K562 (cell line): ENCODE results near the gene NASP. TPM values are rescaled to one million over a fixed set of nuclear protein-coding genes. Genes with fewer than 3 reads are reported as not detected.

Source experiments
- CEBPB ChIP-seq: fragments of 450-650 bp; IDR thresholded peaks from 2 replicates; pipeline ENCODE4 v1.6.1; 2016; ENCODE audit warnings: missing genetic modification characterization, missing compliant biosample characterization
- CEBPG ChIP-seq, 3 experiments: fragments of 200-800 bp in 1 of 3; sonication (Bioruptor generic) in 1 of 3; sonication (generic) in 1 of 3; formaldehyde crosslinking in 1 of 3; IDR thresholded peaks in 2 of 3; conservative IDR thresholded peaks in 1 of 3; 2 replicates each; pipeline versions ENCODE4 v1.6.1 to v1.8.0; 2016 to 2022; ENCODE audit warnings: missing compliant biosample characterization in 2 of 3, missing genetic modification characterization in 2 of 3, mild to moderate bottlenecking in 1 of 3, missing genetic modification reagents in 1 of 3
- DIDO1 ChIP-seq: fragments of 450-650 bp; IDR thresholded peaks from 2 replicates; pipeline ENCODE4 v1.6.1; 2016; ENCODE audit warnings: low read depth, missing biosample characterization, missing genetic modification characterization
- ILK ChIP-seq: fragments of 450-650 bp; IDR thresholded peaks from 2 replicates; pipeline ENCODE4 v1.6.1; 2016; ENCODE audit warnings: missing genetic modification characterization, low read depth, mild to moderate bottlenecking, missing compliant biosample characterization, moderate library complexity, borderline replicate concordance
- MAFG ChIP-seq: fragments of 450-650 bp; conservative IDR thresholded peaks from 2 replicates; pipeline ENCODE4 v1.6.1; 2016; ENCODE audit warnings: missing genetic modification characterization, missing compliant biosample characterization
- ZNF384 ChIP-seq: IDR thresholded peaks from 2 replicates; pipeline ENCODE4 v1.6.1; 2012; ENCODE audit warnings: low read depth, low read length, improper control_type of control experiment
- ZNF778 ChIP-seq: fragments of 450-650 bp; formaldehyde crosslinking; IDR thresholded peaks from 2 replicates; pipeline ENCODE4 v1.4.0; 2020; ENCODE audit warnings: mild to moderate bottlenecking, moderate library complexity
- polyA plus RNA-seq, 8 experiments: library from polyadenylated mRNA; depleted of rRNA in 4 of 8; stranded (reverse) in 5 of 8; unstranded in 3 of 8; fragments of >200 nt; fragmentation: Nextera tagmentation in 2 of 8; fragmentation: Illumina TruSeq in 1 of 8; extraction: Ambion mirVana in 2 of 8; extraction: Trizol in 1 of 8; gene quantifications; 2 replicates each; pipeline versions ENCODE4 v1.2.1 to v1.2.3, GENCODE V29; 2011 to 2014; ENCODE audit warnings: inconsistent platforms in 1 of 8, missing spikeins in 1 of 8
- total RNA-seq, 7 experiments: library from RNA; depleted of rRNA in 6 of 7; stranded (reverse); fragments of >200 nt in 6 of 7; fragmentation: Illumina TruSeq in 2 of 7; extraction: Trizol in 2 of 7; gene quantifications; 2 replicates each; pipeline versions ENCODE4 v1.2.1 to v1.2.3, GENCODE V29; 2011 to 2021; ENCODE audit warnings: low replicate concordance in 1 of 7
- TF ChIP-seq, protein P1 (sequence below): sonication (generic); formaldehyde crosslinking; IDR thresholded peaks from 2 replicates; pipeline ENCODE4 v1.8.0; 2023; ENCODE audit warnings: mild to moderate bottlenecking, missing genetic modification reagents

Gene NASP
- total and polyA plus RNA-seq, 9 of the 15 experiments (the other 6 are each of a cell fraction or from before 2014, with no cell fraction given): 199 to 578 (median 419) TPM

DNA sequence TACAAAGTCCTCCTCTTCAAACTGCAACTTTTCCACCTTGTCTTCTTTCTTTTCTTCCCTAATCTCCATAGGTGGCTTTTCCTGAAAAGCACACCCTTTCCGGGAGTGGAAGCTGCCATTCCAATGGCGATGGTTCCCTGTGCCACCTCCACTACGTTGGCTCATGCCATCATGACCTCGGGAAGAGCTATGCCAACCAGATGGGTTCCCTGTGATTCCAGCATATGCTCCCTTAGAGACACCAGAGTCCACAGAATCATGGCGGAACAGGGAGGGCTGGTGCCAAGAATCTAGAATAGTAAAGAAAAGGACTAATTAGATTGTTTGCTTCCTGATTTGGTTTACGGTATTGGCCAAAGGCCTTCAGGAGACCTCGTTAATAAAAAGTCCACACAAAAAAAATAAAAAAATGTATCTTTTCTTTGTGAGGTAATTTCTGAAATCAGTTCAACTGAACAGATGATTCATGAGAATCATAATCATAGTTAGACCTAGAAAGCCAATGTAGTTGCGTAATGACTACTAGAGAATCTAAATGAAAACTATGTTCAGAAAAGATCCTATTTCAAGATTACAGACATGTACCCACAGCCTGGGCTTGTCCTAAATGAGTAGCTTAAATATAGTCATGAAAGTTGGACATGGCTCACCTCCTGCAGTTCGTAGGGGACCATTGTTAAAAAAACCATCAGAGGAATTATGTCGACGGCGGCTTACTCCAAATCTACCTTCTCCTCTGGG, 70.9 kb downstream of the NASP start (continued):
- TF ChIP-seq, protein P1, sequence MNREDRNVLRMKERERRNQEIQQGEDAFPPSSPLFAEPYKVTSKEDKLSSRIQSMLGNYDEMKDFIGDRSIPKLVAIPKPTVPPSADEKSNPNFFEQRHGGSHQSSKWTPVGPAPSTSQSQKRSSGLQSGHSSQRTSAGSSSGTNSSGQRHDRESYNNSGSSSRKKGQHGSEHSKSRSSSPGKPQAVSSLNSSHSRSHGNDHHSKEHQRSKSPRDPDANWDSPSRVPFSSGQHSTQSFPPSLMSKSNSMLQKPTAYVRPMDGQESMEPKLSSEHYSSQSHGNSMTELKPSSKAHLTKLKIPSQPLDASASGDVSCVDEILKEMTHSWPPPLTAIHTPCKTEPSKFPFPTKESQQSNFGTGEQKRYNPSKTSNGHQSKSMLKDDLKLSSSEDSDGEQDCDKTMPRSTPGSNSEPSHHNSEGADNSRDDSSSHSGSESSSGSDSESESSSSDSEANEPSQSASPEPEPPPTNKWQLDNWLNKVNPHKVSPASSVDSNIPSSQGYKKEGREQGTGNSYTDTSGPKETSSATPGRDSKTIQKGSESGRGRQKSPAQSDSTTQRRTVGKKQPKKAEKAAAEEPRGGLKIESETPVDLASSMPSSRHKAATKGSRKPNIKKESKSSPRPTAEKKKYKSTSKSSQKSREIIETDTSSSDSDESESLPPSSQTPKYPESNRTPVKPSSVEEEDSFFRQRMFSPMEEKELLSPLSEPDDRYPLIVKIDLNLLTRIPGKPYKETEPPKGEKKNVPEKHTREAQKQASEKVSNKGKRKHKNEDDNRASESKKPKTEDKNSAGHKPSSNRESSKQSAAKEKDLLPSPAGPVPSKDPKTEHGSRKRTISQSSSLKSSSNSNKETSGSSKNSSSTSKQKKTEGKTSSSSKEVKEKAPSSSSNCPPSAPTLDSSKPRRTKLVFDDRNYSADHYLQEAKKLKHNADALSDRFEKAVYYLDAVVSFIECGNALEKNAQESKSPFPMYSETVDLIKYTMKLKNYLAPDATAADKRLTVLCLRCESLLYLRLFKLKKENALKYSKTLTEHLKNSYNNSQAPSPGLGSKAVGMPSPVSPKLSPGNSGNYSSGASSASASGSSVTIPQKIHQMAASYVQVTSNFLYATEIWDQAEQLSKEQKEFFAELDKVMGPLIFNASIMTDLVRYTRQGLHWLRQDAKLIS: no peak
- TF ChIP-seq MAFG (tag) (no peak), ILK (tag) (no peak), DIDO1 (no peak), ZNF778 (CRISPR knock-in tag) (no peak), ZNF384 (no peak), CEBPB (tag) (peak; percentile 88), CEBPG (CRISPR knock-in tag; IDR thresholded peaks at IDR 0.05) (no peak), CEBPG (tag; conservative IDR thresholded peaks at IDR 0.05 in 1 of 2, IDR thresholded peaks at IDR 0.05 in 1 of 2) (peak; percentile 71 to 84)
